Parathyroid adenoma (tissue), 2 donors: ENCODE results near the gene FAM193B.

ENCODE experiments used
- H2AFZ ChIP-seq: fragments of 300-600 bp; sonication (generic); one replicate; pipeline ENCODE4 v1.7.0; 2017; ENCODE audit warnings: antibody characterized with exemption, mild to moderate bottlenecking
- H3K27ac ChIP-seq: fragments of 300-600 bp; sonication (generic); one replicate; pipeline ENCODE4 v1.7.0; 2017
- H3K27me3 ChIP-seq: fragments of 300-600 bp; sonication (generic); one replicate; pipeline ENCODE4 v1.7.0; 2017; ENCODE audit warnings: low read length; ENCODE audit not compliant: control insufficient read depth, insufficient read depth
- H3K36me3 ChIP-seq: fragments of 300-600 bp; sonication (generic); one replicate; pipeline ENCODE4 v1.7.0; 2017; ENCODE audit warnings: low read length; ENCODE audit not compliant: control insufficient read depth, insufficient read depth
- H3K4me1 ChIP-seq: fragments of 300-600 bp; sonication (generic); one replicate; pipeline ENCODE4 v1.7.0; 2017; ENCODE audit warnings: control low read depth
- H3K4me2 ChIP-seq: fragments of 300-600 bp; sonication (generic); one replicate; pipeline ENCODE4 v1.7.0; 2017; ENCODE audit warnings: low read length
- H3K4me3 ChIP-seq: fragments of 300-600 bp; sonication (generic); one replicate; pipeline ENCODE4 v1.7.0; 2017; ENCODE audit warnings: low read depth, low read length
- H3K79me2 ChIP-seq: fragments of 300-600 bp; sonication (generic); one replicate; pipeline ENCODE4 v1.7.0; 2017; ENCODE audit warnings: control low read depth
- H3K9ac ChIP-seq: fragments of 300-600 bp; sonication (generic); one replicate; pipeline ENCODE4 v1.7.0; 2017; ENCODE audit warnings: mild to moderate bottlenecking
- H3K9me3 ChIP-seq: fragments of 300-600 bp; sonication (generic); one replicate; pipeline ENCODE4 v1.7.0; 2017; ENCODE audit warnings: low read length; ENCODE audit not compliant: control insufficient read depth
- TF ChIP-seq, protein P1 (sequence below): fragments of 300-600 bp; sonication (generic); IDR thresholded peaks from one replicate; pipeline ENCODE4 v1.7.0; 2017; ENCODE audit warnings: antibody characterized with exemption, mild to moderate bottlenecking
- donor health status: primary hyperparathyroidism.

Gene FAM193B

DNA sequence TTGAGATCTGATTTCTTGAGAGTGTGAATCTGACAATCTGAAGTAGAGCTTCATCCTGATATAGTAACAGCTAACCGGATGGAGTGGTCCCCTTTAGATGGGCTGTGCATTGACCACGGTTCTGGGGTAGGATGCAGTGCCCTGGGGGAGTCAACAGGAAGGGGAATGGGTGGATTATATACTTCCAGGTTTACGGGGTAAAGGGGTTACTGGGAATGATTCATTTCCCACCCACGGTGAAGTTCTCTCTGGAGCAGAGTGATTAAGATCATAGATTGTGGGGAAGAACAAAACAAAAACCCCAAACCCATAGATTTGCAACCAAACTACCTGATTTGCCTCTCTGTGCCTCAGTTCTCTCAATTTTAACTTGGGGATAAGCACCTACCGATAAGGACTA, 44.1 kb upstream of the FAM193B start:
- H3K4me3 ChIP-seq = no peak overlapping the region

DNA sequence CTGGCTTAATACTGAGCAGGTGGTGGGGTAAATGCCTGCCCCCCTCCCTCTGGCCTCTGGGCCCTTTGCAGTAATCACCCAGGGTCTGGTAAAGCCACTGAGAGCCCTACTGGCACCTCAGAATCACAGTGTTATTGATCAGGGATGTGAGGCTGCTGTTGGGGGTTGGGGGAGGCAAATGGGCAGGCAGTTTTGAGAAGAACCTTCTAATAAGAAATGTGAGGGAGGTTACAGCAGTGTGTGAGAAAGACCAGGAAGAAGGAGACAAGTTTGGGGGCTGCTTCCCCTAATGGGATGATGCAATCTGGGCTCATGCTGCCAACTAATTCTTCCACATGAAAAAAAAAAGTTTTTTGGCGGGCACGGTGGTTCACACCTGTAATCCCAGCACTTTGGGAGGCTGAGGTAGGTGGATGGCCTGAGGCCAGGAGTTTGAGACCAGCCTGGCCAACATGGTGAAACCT, 42.4 kb upstream of the FAM193B start:
- peaks cover 9% of the 10 kb centered on the region for H3K79me2 ChIP-seq
- no peak overlapping the region for H3K9ac ChIP-seq
- H3K4me1 ChIP-seq = peaks cover 17% of the 10 kb centered on the region
- H3K27me3 ChIP-seq = no peaks in the 10 kb centered on the region
- H3K27ac ChIP-seq = no peak overlapping the region
- TF ChIP-seq, protein P1, sequence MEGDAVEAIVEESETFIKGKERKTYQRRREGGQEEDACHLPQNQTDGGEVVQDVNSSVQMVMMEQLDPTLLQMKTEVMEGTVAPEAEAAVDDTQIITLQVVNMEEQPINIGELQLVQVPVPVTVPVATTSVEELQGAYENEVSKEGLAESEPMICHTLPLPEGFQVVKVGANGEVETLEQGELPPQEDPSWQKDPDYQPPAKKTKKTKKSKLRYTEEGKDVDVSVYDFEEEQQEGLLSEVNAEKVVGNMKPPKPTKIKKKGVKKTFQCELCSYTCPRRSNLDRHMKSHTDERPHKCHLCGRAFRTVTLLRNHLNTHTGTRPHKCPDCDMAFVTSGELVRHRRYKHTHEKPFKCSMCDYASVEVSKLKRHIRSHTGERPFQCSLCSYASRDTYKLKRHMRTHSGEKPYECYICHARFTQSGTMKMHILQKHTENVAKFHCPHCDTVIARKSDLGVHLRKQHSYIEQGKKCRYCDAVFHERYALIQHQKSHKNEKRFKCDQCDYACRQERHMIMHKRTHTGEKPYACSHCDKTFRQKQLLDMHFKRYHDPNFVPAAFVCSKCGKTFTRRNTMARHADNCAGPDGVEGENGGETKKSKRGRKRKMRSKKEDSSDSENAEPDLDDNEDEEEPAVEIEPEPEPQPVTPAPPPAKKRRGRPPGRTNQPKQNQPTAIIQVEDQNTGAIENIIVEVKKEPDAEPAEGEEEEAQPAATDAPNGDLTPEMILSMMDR = no peak
- no peaks in the 10 kb centered on the region for H3K36me3 ChIP-seq
- H3K9me3 ChIP-seq = no peaks in the 10 kb centered on the region
- no peak overlapping the region for H2AFZ ChIP-seq
- H3K4me3 ChIP-seq = no peak overlapping the region
- H3K4me2 ChIP-seq = no peak overlapping the region

More for the DNA sequence above, 44.1 kb upstream of the FAM193B start:
- Histone ChIP-seq H3K4me1 (peaks cover 18% of the 10 kb centered on the region), H3K27me3 (no peaks in the 10 kb centered on the region), H3K9ac (no peak overlapping the region), H3K27ac (no peak overlapping the region), H3K36me3 (no peaks in the 10 kb centered on the region), H3K9me3 (no peaks in the 10 kb centered on the region), H3K4me2 (no peak overlapping the region), H3K79me2 (peaks cover 5% of the 10 kb centered on the region), H2AFZ (no peak overlapping the region)
- TF ChIP-seq, protein P1 = no peak

DNA sequence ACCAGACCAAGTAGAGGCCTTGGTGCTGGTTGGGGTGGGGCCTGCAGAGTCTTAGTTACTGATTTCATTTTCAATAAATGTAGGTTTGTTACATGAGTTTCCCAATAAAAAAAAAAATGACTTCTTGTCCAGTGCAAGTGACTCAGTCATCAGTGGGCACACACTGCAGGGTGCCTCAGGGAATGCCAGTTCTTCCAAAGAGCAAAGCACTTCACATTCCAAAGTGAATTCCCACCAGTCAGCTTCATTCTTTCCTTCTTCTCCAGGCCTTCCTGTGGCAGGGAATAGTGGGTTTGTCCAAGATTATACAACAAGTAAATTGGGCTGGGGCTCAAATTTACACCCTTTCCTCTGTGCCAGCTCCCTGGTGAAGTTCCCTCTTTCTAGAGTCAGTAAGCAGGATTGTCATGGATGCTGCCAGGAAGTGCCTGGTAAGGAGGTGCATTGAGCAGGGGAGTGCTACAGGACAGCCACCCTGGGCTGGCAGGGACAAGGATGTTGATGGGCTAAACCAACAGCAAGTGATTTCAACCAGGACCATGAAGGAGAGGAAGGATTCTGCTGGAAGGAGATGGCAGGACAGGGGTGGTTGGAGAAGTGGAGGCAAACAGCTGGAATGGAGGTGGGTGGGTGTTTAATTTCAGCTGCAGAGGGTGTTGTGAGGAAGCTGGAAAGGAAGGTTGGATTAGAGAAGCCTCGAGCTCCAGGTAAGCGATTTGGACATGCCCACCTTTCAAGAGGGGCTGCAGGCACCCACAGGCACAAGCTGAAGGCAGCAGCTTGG, 41.8 kb upstream of the FAM193B start:
- TF ChIP-seq, protein P1 = no peak
- Histone ChIP-seq H3K4me1 (peaks cover 10% of the 10 kb centered on the region), H3K9me3 (no peaks in the 10 kb centered on the region), H3K4me2 (no peak overlapping the region), H3K4me3 (no peak overlapping the region), H2AFZ (no peak overlapping the region), H3K27ac (no peak overlapping the region), H3K36me3 (no peaks in the 10 kb centered on the region), H3K9ac (no peak overlapping the region), H3K79me2 (peaks cover 9% of the 10 kb centered on the region), H3K27me3 (no peaks in the 10 kb centered on the region)

DNA sequence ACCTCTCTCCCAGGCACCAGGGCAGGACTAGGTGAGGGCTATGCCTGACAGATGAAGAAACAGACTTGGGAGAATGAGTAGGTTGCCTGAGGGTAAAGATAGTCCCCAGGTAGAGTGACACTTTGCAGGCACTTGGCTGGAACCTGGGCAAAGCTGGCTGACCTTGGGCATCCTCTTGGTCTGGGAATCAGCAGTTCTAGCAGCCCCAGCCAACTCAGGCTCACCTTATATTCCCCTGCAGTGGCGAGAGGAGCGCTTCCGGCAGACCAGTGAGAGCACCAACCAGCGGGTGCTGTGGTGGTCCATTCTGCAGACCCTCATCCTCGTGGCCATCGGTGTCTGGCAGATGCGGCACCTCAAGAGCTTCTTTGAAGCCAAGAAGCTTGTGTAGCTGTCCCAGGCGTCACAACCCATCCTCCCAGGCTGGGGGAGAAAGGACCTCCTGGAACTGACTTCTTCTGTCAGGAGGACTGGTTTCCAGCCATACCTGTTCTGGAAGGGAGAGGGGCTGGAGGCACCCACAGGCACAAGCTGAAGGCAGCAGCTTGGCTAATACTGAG, 40.7 kb upstream of the FAM193B start:
- H3K27me3 ChIP-seq = no peaks in the 10 kb centered on the region
- H3K4me2 ChIP-seq = no peak overlapping the region
- peaks cover 4% of the 10 kb centered on the region for H3K4me1 ChIP-seq
- TF ChIP-seq, protein P1 = no peak
- no peak overlapping the region for H3K27ac ChIP-seq
- no peak overlapping the region for H3K4me3 ChIP-seq
- H3K36me3 ChIP-seq = no peaks in the 10 kb centered on the region
- no peak overlapping the region for H3K9ac ChIP-seq
- no peak overlapping the region for H2AFZ ChIP-seq
- H3K79me2 ChIP-seq = peaks cover 4% of the 10 kb centered on the region
- H3K9me3 ChIP-seq = no peaks in the 10 kb centered on the region
